Ovary (tissue), 3 donors: ENCODE measurements around the gene TMPRSS4.

ENCODE experiments used
- CTCF ChIP-seq, 3 donors: fragments of 450-650 bp in 2 of 3; fragments of 200-600 bp in 1 of 3; IDR thresholded peaks; one replicate each; pipeline versions ENCODE4 v1.5.1 to v1.8.0; 2016 to 2022; ENCODE audit warnings: antibody characterized with exemption in 3 of 3, mild to moderate bottlenecking in 1 of 3
- POLR2A ChIP-seq: fragments of 450-650 bp; IDR thresholded peaks from one replicate; pipeline ENCODE4 v1.6.1; 2017; ENCODE audit warnings: antibody characterized with exemption, mild to moderate bottlenecking, moderate library complexity
- donor health status: DM: no; HTN: no; CAD: no.

GRCh38 chr11:118168316-118168715 lies 91.4 kb downstream of the TMPRSS4 start:
- no peak for TF ChIP-seq CTCF (IDR thresholded peaks at IDR 0.05)
- TF ChIP-seq POLR2A: no peak
